Hepatocyte (in vitro differentiated cells): ENCODE measurements around the gene CETN3. TPM values are rescaled to one million over a fixed set of nuclear protein-coding genes. Genes with fewer than 3 reads are reported as not detected.

Experiments
- DNase-seq: peaks from one replicate; pipeline ENCODE4 v3.0.0-alpha.2; 2016; ENCODE audit warnings: low spot score
- H2AFZ ChIP-seq: fragments of 200-600 bp; sonication (generic); 2 replicates; pipeline ENCODE4 v1.6.0; 2016; ENCODE audit warnings: antibody characterized with exemption, mild to moderate bottlenecking
- H3K27ac ChIP-seq: fragments of 200-600 bp; sonication (generic); 2 replicates; pipeline ENCODE4 v1.5.1; 2016; ENCODE audit warnings: mild to moderate bottlenecking
- H3K27me3 ChIP-seq: fragments of 200-600 bp; sonication (generic); 2 replicates; pipeline ENCODE4 v1.6.1; 2016
- H3K36me3 ChIP-seq: fragments of 200-600 bp; sonication (generic); replicated peaks from 2 replicates; pipeline ENCODE4 v1.5.1; 2016; ENCODE audit warnings: low read depth; ENCODE audit not compliant: insufficient read depth
- H3K4me1 ChIP-seq: fragments of 200-600 bp; sonication (generic); 2 replicates; pipeline ENCODE4 v1.5.1; 2016; ENCODE audit warnings: mild to moderate bottlenecking, moderate library complexity; ENCODE audit not compliant: insufficient read depth
- H3K4me2 ChIP-seq: fragments of 200-600 bp; sonication (generic); 2 replicates; pipeline ENCODE4 v1.6.0; 2016
- H3K4me3 ChIP-seq: fragments of 200-600 bp; sonication (generic); 2 replicates; pipeline ENCODE4 v1.5.1; 2016; ENCODE audit warnings: mild to moderate bottlenecking
- H3K79me2 ChIP-seq: fragments of 200-600 bp; sonication (generic); 2 replicates; pipeline ENCODE4 v1.6.0; 2017; ENCODE audit warnings: mild to moderate bottlenecking
- H3K9me2 ChIP-seq: fragments of 200-600 bp; sonication (generic); replicated peaks from 2 replicates; pipeline ENCODE4 v1.6.0; 2017; ENCODE audit warnings: mild to moderate bottlenecking; ENCODE audit not compliant: insufficient read depth
- H3K9me3 ChIP-seq: fragments of 200-600 bp; sonication (generic); 2 replicates; pipeline ENCODE4 v1.5.1; 2016; ENCODE audit warnings: low read depth, mild to moderate bottlenecking
- H4K20me1 ChIP-seq: fragments of 200-600 bp; sonication (generic); 2 replicates; pipeline ENCODE4 v1.6.0; 2016; ENCODE audit warnings: mild to moderate bottlenecking; ENCODE audit not compliant: insufficient read depth, poor library complexity, severe bottlenecking
- EZH2 ChIP-seq: fragments of 200-600 bp; sonication (generic); IDR thresholded peaks from 2 replicates; pipeline ENCODE4 v1.6.1; 2016; ENCODE audit warnings: antibody characterized with exemption, mild to moderate bottlenecking, borderline replicate concordance
- EZH2phosphoT487 ChIP-seq: fragments of 200-600 bp; sonication (generic); IDR thresholded peaks from one replicate; pipeline ENCODE4 v1.6.1; 2018; ENCODE audit warnings: antibody characterized with exemption, mild to moderate bottlenecking, low read depth, moderate library complexity; ENCODE audit not compliant: unreplicated experiment, severe bottlenecking
- WGBS: methylation state at CpG from one replicate; pipeline ENCODE4 v1.1.6; 2016; ENCODE audit warnings: low lambda C conversion rate; ENCODE audit errors: missing lambda C conversion rate; 5-methylcytosine and 5-hydroxymethylcytosine counted together
- polyA plus RNA-seq: library from polyadenylated mRNA; unstranded; fragments of >200 nt; fragmentation: Nextera tagmentation; extraction: Ambion mirVana; gene quantifications from 2 replicates; pipeline ENCODE4 v1.2.1, GENCODE V29; 2016
- total RNA-seq: library from RNA; depleted of rRNA; stranded (reverse); fragments of >200 nt; gene quantifications from 2 replicates; pipeline ENCODE4 v1.2.3, GENCODE V29; 2014
- TF ChIP-seq, protein P1 (sequence below): fragments of 200-600 bp; sonication (generic); IDR thresholded peaks from 2 replicates; pipeline ENCODE4 v1.5.1; 2016; ENCODE audit warnings: antibody characterized with exemption, mild to moderate bottlenecking; ENCODE audit not compliant: poor library complexity

Gene CETN3
- total and polyA plus RNA-seq, 2 experiments from 2014 or later = 15.7 to 37.0 TPM

GRCh38 chr5:90367879-90368278 lies 41.7 kb downstream of the CETN3 start:
- no peak for DNase-seq
- Histone ChIP-seq H3K27me3 (no peaks in the 10 kb centered on the region), H3K4me1 (no peaks in the 10 kb centered on the region), H3K9me3 (no peaks in the 10 kb centered on the region), H3K4me3 (no peak overlapping the region), H3K79me2 (no peaks in the 10 kb centered on the region), H3K27ac (no peak overlapping the region), H2AFZ (no peak overlapping the region), H3K36me3 (no peaks in the 10 kb centered on the region), H3K9me2 (no peaks in the 10 kb centered on the region), H4K20me1 (no peaks in the 10 kb centered on the region), H3K4me2 (no peak overlapping the region)
- TF ChIP-seq EZH2 (no peak), EZH2phosphoT487 (no peak)
- TF ChIP-seq, protein P1, sequence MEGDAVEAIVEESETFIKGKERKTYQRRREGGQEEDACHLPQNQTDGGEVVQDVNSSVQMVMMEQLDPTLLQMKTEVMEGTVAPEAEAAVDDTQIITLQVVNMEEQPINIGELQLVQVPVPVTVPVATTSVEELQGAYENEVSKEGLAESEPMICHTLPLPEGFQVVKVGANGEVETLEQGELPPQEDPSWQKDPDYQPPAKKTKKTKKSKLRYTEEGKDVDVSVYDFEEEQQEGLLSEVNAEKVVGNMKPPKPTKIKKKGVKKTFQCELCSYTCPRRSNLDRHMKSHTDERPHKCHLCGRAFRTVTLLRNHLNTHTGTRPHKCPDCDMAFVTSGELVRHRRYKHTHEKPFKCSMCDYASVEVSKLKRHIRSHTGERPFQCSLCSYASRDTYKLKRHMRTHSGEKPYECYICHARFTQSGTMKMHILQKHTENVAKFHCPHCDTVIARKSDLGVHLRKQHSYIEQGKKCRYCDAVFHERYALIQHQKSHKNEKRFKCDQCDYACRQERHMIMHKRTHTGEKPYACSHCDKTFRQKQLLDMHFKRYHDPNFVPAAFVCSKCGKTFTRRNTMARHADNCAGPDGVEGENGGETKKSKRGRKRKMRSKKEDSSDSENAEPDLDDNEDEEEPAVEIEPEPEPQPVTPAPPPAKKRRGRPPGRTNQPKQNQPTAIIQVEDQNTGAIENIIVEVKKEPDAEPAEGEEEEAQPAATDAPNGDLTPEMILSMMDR = no peak
- 78% methylated on average over 1 of the region's 1 CpG for WGBS

GRCh38 chr5:90366948-90367347 lies 42.6 kb downstream of the CETN3 start:
- no peaks in the 10 kb centered on the region for H3K9me3 ChIP-seq
- no peak overlapping the region for H3K4me2 ChIP-seq
- H3K79me2 ChIP-seq = no peaks in the 10 kb centered on the region
- no peaks in the 10 kb centered on the region for H3K36me3 ChIP-seq
- 34% methylated on average over 3 of the region's 3 CpGs for WGBS
- no peak overlapping the region for H3K27ac ChIP-seq
- no peaks in the 10 kb centered on the region for H3K27me3 ChIP-seq
- no peak overlapping the region for H3K4me3 ChIP-seq
- no peak for TF ChIP-seq EZH2
- TF ChIP-seq, protein P1 = no peak
- no peak for TF ChIP-seq EZH2phosphoT487
- H2AFZ ChIP-seq = no peak overlapping the region
- no peaks in the 10 kb centered on the region for H3K9me2 ChIP-seq
- H4K20me1 ChIP-seq = no peaks in the 10 kb centered on the region
- DNase-seq = no peak
- H3K4me1 ChIP-seq = no peaks in the 10 kb centered on the region

DNA sequence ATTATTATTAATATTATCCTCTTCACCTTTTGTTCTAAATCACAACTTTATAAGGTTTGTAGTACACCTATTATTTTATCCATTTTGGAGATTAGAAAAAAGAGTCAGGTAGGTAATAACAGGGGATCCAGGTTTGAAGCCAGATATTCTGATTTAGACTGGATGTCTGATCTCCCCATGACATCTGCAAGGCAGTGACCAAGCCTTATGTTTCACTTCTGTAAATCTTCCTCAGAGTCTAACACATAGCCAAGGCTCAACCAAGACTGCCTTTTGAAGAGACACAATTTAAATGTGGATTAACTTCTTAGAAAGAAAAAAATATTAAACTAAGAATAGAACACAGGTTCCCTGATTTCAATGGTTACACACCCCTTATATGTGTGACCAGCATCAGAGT lies 44.2 kb downstream of the CETN3 start:
- Histone ChIP-seq H3K4me2 (no peak overlapping the region), H3K4me3 (no peak overlapping the region), H3K27ac (no peak overlapping the region), H3K9me3 (no peaks in the 10 kb centered on the region), H3K79me2 (no peaks in the 10 kb centered on the region), H3K36me3 (no peaks in the 10 kb centered on the region), H2AFZ (no peak overlapping the region), H4K20me1 (no peaks in the 10 kb centered on the region), H3K4me1 (no peaks in the 10 kb centered on the region), H3K27me3 (no peaks in the 10 kb centered on the region), H3K9me2 (no peaks in the 10 kb centered on the region)
- TF ChIP-seq, protein P1 = no peak
- TF ChIP-seq EZH2phosphoT487 (no peak), EZH2 (no peak)
- no peak for DNase-seq
